Transverse colon (tissue), 4 donors: ENCODE results near the gene CPTP.

Experiments
- CTCF ChIP-seq, 5 experiments: fragments of 200-600 bp in 3 of 5; fragments of 450-650 bp in 2 of 5; sonication (generic) in 3 of 5; IDR thresholded peaks; 1 replicate in 2 of 5; 2 replicates in 3 of 5; pipeline ENCODE4 v1.5.1; 2016 to 2017; ENCODE audit warnings: antibody characterized with exemption in 5 of 5, inconsistent platforms in 3 of 5, mild to moderate bottlenecking in 2 of 5, moderate library complexity in 1 of 5
- EP300 ChIP-seq: sonication (generic); formaldehyde crosslinking; IDR thresholded peaks from one replicate; pipeline ENCODE4 v1.6.1; 2017; ENCODE audit warnings: antibody characterized with exemption, low read depth
- POLR2A ChIP-seq: fragments of 450-650 bp; IDR thresholded peaks from one replicate; pipeline ENCODE4 v1.6.1; 2016; ENCODE audit warnings: antibody characterized with exemption, mild to moderate bottlenecking, moderate library complexity
- POLR2AphosphoS5 ChIP-seq, 3 donors: sonication (generic); formaldehyde crosslinking; IDR thresholded peaks; one replicate each; pipeline ENCODE4 v1.6.1; 2016; ENCODE audit warnings: antibody characterized with exemption in 3 of 3

GRCh38 chr1:1365875-1366698 is 41.5 kb downstream of the CPTP start:
- TF ChIP-seq CTCF (IDR thresholded peaks at IDR 0.05), result no peak
- no peak for TF ChIP-seq POLR2A
- TF ChIP-seq EP300, result no peak
- no peak for TF ChIP-seq POLR2AphosphoS5 (IDR thresholded peaks at IDR 0.05)
